GM19452 (cell line): ENCODE measurements around the gene GPR50.

Experiments used
- ATAC-seq: cut with Tn5 transposase; IDR thresholded peaks from one replicate; pipeline ENCODE4 v1.9.1; 2021; ENCODE audit not compliant: unreplicated experiment

GPR50 gene

GRCh38 chrX:151176231-151176750, at the start of gene GPR50:
GPR50 (plus strand) TSS chrX:151176584; CDS start chrX:151176722, 138 bp downstream.
- no peak for ATAC-seq

GRCh38 chrX:151132531-151132930, 43.9 kb upstream of the GPR50 start:
- no peak for ATAC-seq

DNA sequence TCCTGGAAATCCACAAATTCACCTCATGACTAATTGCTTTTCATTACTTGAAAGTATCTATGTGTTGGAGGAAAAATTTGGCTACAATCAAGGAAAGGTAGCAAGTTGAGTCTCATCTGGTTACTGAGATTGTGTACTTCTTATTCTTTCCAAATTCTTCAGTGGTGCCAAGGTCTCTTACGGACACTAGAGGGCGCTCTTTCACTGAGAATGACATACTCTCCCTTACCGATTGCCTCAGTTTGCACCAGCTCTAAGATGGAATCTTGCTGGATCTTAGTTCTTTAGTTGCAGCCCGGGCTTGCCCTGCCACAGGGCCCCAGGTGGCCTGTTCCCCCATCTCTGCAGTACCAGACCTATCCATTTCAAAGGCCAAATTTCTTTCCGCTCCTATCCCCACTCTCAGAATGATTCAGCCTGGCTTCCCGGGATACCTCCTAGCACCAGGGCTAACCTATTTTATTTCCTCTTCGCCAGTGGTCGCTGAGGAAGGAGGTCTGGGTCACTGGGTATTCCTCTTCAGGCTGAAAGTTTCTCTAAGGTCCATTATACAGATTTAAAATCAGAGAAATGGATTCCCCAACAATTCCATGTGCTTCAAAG, 24.6 kb upstream of the GPR50 start:
- ATAC-seq = no peak

DNA sequence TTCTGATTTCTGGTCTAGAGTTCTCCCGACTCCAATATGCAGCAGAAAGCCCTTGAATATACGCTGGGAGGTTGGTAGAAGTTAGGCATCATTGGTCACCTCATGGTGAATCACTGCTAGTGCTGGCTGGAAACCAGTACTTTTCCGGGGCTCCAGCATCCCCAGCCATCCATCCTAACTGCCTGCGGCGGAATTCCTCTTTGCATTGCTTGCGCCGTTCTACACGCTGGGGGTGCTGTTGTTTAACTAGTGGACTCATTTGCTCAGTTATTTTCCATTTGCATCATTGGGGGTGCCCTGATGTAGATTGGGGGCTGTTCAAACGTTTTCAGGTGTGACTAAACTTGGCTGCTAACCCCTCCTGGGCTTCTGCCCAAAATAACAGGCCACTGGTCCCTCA, 23.3 kb upstream of the GPR50 start:
- no peak for ATAC-seq

DNA sequence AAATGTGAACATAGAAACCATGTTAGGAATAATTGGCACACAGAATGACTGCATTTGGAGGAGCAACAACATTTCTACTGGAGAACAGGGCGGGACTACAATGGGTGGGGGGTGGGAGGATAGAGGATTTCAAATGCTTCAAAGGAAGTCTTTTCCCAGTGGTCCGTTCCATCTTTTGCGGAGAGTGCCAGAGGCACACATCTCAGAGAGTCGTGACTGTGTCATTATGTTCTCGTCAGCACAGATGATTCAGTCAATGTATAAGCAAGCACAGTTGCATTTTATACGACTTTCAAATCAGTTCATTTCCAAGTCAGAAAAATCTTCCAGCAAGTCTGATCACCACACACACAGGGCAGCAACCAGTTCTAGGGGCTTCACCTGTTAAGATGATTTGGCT, 22.7 kb upstream of the GPR50 start:
- ATAC-seq = no peak

- ATAC-seq = no peak
Measured at GRCh38 chrX:151155234-151155633, 21.1 kb upstream of the GPR50 start.

DNA sequence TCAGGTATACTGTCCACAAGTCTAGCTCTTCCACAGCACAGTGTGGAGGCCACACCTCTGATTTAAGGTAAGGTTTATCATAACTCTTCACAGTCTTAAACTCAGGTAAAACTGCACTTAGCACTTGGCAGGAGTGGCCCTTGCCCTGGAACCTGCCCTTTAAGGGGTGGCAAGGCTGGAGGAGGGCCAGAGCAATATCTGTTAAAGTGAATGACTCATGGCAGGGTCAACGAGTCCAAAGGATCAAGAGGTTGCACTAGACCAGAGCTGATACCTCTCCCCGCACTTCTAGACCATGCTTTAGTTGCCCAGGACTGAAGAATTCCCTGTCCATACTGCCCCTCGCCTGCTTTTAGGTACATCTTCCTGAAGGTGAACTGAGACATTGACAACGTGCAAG, 14.7 kb upstream of the GPR50 start:
- no peak for ATAC-seq

- ATAC-seq = no peak
Measured at GRCh38 chrX:151167791-151168345, 8.5 kb upstream of the GPR50 start.

GRCh38 chrX:151169783-151170182, 6.6 kb upstream of the GPR50 start:
- no peak for ATAC-seq

GRCh38 chrX:151174581-151175282, 1.7 kb upstream of the GPR50 start:
- ATAC-seq = no peak

GRCh38 chrX:151175283-151176062, 911 bp upstream of the GPR50 start:
- no peak for ATAC-seq

DNA sequence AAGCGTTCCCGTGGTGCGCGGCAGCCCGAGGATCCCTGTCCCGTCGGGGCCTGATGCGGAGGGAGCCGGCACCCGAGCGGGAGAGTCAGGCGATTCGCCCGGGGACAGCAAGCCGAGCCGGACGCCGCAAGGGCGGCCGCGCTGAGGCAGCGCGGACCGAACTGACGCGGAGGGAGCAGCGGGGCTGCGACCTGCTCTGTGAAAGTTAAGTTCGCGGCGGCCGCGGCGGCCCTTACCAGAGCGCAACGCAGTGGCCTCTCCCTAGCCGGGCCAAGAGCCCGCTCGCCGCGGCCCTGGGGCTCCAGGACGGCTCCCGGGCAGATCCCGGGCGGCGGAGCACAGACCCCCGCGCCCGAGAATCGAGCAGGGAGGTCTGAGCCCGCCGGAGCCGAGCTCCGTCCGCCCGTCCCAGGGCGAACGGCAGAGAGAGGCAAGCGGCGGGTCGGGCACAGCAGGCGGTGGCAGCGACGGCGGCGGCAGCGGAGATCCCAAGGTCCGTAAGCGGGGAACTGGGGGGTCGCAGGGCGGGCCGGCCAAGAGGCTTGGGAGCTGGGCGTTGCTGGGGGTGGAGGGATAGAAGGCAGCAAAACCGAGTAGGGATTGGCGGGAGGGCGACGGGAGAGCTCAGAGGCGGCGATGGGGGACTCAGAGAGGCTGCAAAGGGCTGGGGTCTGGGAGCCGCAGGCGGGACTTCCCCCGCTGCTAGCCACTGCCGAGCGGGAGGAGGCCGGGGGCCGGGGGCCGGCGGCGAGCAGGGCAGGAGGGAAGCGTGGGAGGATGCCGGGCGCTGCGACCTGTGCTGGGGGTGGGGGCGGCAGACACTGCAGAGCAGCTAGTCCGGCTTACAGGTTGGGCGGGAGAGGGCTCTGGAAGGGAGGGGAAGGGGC, 1.0 kb downstream of the GPR50 start:
- no peak for ATAC-seq

- no peak for ATAC-seq
Measured at GRCh38 chrX:151178746-151179145, 2.4 kb downstream of the GPR50 start.

DNA sequence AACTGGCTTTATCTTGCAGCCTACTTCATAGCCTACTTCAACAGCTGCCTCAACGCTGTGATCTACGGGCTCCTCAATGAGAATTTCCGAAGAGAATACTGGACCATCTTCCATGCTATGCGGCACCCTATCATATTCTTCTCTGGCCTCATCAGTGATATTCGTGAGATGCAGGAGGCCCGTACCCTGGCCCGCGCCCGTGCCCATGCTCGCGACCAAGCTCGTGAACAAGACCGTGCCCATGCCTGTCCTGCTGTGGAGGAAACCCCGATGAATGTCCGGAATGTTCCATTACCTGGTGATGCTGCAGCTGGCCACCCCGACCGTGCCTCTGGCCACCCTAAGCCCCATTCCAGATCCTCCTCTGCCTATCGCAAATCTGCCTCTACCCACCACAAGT, 4.0 kb downstream of the GPR50 start:
- ATAC-seq = no peak

GRCh38 chrX:151181088-151181487, 4.7 kb downstream of the GPR50 start:
- ATAC-seq = no peak

- ATAC-seq = no peak
Measured at GRCh38 chrX:151183233-151183753, 6.9 kb downstream of the GPR50 start.

DNA sequence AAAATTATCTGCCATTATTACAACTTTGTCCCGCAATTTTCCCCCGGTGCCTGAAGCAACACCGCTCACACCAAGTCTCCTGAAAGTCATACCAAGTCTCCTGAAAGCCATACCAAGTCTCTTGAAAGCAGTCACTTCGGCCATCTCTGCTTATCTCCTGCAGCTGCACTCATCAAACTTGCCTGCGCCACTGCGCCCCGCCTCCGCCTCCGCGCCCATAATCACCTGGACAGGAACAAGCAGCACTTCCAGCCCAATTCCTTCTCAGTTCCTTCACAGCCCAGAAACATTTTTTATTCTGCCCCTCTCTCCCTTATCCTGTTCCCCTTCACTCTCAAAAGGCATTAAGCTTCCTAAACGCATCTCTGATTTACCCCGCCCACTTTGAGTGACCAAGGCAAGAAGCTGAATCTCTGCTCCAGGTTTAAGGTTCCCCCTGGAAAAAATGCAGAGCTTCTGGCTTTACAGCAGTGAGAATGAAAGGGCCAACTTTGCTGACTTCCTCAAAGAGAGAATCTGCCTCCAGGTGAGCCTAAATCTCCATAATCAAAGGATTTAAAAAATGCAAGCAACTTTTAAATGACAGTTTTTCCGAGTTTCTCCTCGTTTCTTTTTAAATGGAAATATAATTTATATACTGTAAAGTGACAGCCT, 7.7 kb downstream of the GPR50 start:
- no peak for ATAC-seq

- ATAC-seq = peak; percentile 67
Measured at GRCh38 chrX:151184705-151185104, 8.3 kb downstream of the GPR50 start.

GRCh38 chrX:151206871-151207270, 30.5 kb downstream of the GPR50 start:
- no peak for ATAC-seq

DNA sequence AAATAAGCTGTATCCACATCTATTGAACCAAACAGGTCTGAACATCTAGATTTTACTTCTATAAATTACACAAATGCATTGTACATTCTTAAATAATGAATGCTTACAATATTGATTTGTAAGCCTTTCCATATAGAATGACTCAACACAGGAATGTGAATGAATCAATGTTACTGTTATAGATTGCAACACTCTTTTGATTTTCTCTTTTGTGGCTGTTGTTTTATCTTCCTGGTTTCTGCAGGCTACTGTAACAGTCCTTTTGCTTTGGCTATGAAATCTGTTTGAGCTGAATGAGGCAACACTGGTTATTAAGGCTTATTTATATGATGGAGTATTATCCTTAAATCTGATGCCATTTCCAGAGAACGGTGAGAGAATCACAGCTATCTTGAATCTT, 49.5 kb downstream of the GPR50 start:
- no peak for ATAC-seq
